RWPE2 (cell line): ENCODE measurements around the gene IKZF3.
"Not testable (repeated sequence)": the region's sequence is repeated elsewhere in the genome, so short reads cannot be mapped to it uniquely, and the experiment has no call there.

Experiments used
- ATAC-seq: fragments of 200-7000 bp; cut with Tn5 transposase; 3 replicates; pipeline ENCODE4 v1.9.1; 2021; ENCODE audit warnings: low read depth
- DNase-seq: peaks from one replicate; pipeline ENCODE4 v3.0.0-alpha.2; 2020; ENCODE audit warnings: low spot score
- H3K27ac ChIP-seq: fragments of 450-650 bp; 2 replicates; pipeline ENCODE4 v1.5.1; 2017; ENCODE audit warnings: mild to moderate bottlenecking; ENCODE audit not compliant: poor library complexity, severe bottlenecking
- H3K27me3 ChIP-seq: fragments of 250-450 bp; sonication (Bioruptor Pico); 2 replicates; pipeline ENCODE4 v1.5.1; 2021; ENCODE audit warnings: mild to moderate bottlenecking, moderate library complexity; ENCODE audit not compliant: insufficient read depth, poor library complexity, severe bottlenecking
- H3K36me3 ChIP-seq: fragments of 250-450 bp; sonication (Bioruptor Pico); 2 replicates; pipeline ENCODE4 v1.5.1; 2020; ENCODE audit warnings: low read depth, mild to moderate bottlenecking, moderate library complexity
- H3K4me1 ChIP-seq: fragments of 250-450 bp; sonication (Bioruptor Pico); 2 replicates; pipeline ENCODE4 v1.5.1; 2021; ENCODE audit warnings: mild to moderate bottlenecking, moderate library complexity; ENCODE audit not compliant: insufficient read depth, poor library complexity, severe bottlenecking
- H3K4me3 ChIP-seq: fragments of 250-450 bp; sonication (Bioruptor Pico); 2 replicates; pipeline ENCODE4 v1.5.1; 2021; ENCODE audit warnings: mild to moderate bottlenecking, moderate library complexity; ENCODE audit not compliant: severe bottlenecking
- H3K9me3 ChIP-seq: fragments of 250-450 bp; sonication (Bioruptor Pico); 2 replicates; pipeline ENCODE4 v1.5.1; 2021; ENCODE audit warnings: mild to moderate bottlenecking, moderate library complexity; ENCODE audit not compliant: severe bottlenecking
- TF ChIP-seq, protein P1 (sequence below): fragments of 450-650 bp; IDR thresholded peaks from one replicate; pipeline ENCODE4 v1.5.1; 2017; ENCODE audit warnings: mild to moderate bottlenecking, moderate library complexity; ENCODE audit not compliant: poor library complexity, severe bottlenecking

IKZF3 gene

DNA sequence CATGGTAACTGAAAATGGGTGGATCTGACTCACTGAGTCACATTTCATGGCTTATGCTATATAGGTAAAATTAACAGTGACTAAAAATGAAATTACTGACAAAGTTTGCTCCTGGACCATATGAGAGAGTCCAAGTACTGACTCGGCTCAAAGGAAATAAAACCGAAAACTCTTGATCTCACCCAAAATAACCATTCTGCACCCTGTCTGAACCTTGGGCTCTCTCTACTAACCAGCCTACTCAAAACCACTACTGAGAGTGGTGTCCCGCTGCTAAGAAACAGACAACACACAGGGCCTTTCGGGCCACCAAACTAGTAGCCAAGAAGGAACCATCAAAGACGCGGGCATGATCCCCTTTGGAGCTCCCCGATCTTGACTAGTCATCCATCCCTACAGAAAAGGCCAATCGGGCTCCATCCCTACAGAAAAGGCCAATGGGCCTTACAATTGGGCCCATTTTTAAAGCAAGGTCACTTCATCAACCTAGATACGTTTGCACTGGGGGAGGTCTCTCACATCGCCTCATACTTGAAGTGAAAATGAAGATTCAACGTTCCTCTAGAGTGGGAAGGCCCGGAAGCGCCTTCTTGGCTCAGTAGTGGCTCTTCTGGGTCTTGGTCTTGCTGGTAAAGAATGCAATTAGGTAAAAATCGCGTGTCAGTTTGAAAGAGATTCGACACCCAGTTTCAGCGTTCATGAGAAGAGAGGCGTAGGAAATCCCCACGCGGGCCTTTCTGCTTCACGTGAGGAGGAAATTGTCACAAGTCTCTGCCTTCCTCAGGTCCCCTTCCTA lies 3.2 kb upstream of the IKZF3 start:
- Histone ChIP-seq H3K4me1 (no peaks in the 10 kb centered on the region), H3K36me3 (no peaks in the 10 kb centered on the region; the same call in 1 of the 2 replicates), H3K27me3 (peaks cover 43% of the 10 kb centered on the region), H3K9me3 (no peaks in the 10 kb centered on the region), H3K27ac (no peak overlapping the region), H3K4me3 (no peak overlapping the region)
- TF ChIP-seq, protein P1, sequence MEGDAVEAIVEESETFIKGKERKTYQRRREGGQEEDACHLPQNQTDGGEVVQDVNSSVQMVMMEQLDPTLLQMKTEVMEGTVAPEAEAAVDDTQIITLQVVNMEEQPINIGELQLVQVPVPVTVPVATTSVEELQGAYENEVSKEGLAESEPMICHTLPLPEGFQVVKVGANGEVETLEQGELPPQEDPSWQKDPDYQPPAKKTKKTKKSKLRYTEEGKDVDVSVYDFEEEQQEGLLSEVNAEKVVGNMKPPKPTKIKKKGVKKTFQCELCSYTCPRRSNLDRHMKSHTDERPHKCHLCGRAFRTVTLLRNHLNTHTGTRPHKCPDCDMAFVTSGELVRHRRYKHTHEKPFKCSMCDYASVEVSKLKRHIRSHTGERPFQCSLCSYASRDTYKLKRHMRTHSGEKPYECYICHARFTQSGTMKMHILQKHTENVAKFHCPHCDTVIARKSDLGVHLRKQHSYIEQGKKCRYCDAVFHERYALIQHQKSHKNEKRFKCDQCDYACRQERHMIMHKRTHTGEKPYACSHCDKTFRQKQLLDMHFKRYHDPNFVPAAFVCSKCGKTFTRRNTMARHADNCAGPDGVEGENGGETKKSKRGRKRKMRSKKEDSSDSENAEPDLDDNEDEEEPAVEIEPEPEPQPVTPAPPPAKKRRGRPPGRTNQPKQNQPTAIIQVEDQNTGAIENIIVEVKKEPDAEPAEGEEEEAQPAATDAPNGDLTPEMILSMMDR, result no peak
- no peak for ATAC-seq
- no peak for DNase-seq

DNA sequence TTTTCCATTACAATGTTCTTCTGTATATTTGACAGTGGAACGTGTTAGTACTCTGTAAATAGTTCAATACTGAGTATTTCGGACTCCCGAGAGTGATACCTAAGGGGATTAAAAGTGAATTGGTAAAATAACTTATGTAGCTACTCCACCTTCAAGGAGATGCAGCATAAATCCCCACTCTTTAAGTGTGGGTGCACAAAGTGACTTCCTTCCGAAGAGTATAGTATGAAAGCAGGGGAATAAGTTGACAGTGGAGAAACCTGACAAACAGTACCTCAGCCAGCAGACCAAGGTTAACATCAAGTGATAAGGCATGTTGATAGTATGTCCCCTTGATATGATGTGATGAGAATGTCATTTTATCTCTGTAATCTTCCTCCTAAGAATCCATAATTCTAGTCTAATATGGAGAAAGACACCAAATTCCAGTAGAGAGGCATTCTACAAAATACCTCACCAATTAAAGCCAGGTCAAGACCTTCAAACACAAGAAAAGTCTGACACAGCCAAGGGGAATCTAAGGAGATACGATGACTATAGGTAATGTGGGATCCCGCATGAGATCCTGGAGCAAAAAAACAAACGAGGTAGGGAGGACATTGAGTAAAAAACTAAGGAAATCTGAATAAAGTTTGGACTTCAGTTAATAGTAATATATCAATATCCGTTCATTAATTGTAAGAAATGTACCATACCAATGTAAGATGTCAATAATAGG lies 2.1 kb upstream of the IKZF3 start:
- Histone ChIP-seq H3K27ac (no peak overlapping the region), H3K27me3 (peaks cover 51% of the 10 kb centered on the region), H3K4me3 (no peak overlapping the region), H3K36me3 (no peaks in the 10 kb centered on the region; the same call in 1 of the 2 replicates), H3K4me1 (no peaks in the 10 kb centered on the region), H3K9me3 (no peaks in the 10 kb centered on the region)
- no peak for ATAC-seq
- no peak for DNase-seq
- TF ChIP-seq, protein P1, result no peak

DNA sequence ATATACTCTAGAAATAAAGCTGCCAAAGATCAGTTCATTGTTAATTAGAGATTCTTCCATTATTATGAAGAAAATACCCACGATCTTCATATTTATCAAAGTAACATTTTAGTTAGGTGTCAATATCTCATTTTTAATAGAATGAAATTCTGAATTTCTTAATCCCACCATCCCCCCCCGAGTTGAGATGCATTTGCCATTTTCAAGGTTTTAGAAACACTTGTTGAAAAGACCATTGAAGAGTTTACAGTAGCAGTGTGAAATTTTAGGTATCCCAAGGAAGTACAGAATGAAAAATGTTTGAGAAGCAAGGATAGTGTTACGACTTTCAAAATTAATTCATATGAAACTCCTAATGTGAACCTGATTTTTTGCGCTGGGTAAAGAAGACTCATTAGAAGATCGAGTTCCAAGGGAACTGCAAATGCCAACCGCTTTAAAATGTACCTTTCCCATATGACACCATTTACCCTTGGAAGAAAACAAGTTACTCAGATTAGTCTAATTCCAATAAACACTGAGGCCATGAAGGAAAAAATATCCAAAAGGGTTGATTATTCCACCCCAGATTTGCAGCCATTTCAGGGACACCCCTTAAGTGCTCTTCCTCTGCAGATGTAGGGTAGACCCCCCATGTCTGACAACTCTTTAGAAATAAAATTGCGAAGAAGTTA lies 731 bp downstream of the IKZF3 start:
- ATAC-seq, result no peak
- Histone ChIP-seq H3K27me3 (peaks cover 48% of the 10 kb centered on the region), H3K4me1 (no peaks in the 10 kb centered on the region), H3K9me3 (no peaks in the 10 kb centered on the region), H3K4me3 (no peak overlapping the region), H3K36me3 (no peaks in the 10 kb centered on the region), H3K27ac (no peak overlapping the region)
- DNase-seq, result no peak
- TF ChIP-seq, protein P1, result no peak

DNA sequence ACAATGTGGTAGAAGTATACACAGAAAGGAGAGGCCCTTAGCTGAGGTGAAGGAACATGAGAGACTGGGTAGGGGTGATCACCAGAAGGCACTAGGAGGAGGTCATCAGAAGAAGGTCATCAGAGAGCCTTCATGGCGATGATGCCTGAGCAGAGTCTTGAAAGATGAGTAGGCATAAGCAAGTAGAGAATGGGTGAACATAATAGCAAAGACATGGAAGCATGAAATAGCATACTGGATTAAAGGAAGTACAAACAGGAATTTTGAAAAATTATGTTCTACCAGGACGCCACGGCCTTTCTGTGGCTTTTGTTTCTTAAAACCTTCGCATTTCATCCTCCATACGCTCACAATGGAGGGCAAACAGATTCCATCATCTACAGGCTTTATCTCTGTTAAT lies 2.9 kb downstream of the IKZF3 start:
- Histone ChIP-seq H3K27ac (no peak overlapping the region), H3K27me3 (peaks cover 35% of the 10 kb centered on the region)

DNA sequence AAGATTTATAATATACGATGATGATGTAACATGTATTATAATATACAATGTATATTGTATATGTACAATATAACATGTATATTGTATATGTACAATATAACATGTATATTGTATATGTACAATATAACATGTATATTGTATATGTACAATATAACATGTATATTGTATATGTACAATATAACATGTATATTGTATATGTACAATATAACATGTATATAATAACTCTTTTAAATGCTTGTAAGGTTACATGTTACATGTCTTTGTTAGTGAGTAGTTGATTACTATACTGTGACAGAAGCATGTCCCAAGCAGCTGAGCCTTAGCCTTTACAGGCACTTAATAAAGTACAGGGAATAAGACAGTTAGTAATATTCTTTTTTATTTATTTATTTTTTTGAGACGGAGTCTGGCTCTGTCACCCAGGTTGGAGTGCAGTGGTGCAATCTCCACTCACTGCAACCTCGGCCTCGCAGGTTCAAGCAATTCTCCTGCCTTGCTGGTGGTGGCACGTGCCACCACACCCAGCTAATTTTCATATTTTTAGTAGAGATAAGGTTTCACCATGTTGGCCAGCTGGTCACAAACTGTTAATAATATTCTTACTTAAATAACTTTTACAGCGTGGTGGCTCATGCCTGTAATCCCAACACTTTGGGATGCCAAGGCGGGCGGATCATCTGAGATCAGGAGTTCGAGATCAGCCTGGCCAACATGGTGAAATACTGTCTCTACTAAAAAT lies 8.0 kb downstream of the IKZF3 start:
- not testable (repeated sequence) for H3K36me3 ChIP-seq, H3K27me3 ChIP-seq, H3K27ac ChIP-seq, DNase-seq, ATAC-seq, H3K4me1 ChIP-seq, H3K4me3 ChIP-seq, H3K9me3 ChIP-seq

More for the DNA sequence above, 2.9 kb downstream of the IKZF3 start:
- Histone ChIP-seq H3K4me1 (no peaks in the 10 kb centered on the region), H3K4me3 (no peak overlapping the region), H3K9me3 (no peaks in the 10 kb centered on the region), H3K36me3 (no peaks in the 10 kb centered on the region)
- DNase-seq, result no peak
- TF ChIP-seq, protein P1, result no peak
- ATAC-seq, result no peak
